BJ (cell line): ENCODE measurements around the gene SYT9. TPM values are rescaled to one million over a fixed set of nuclear protein-coding genes. Genes with fewer than 3 reads are reported as not detected.

Experiments used
- CTCF ChIA-PET: fragments of 350-600 bp; formaldehyde crosslinking; extraction: SDS; loops from one replicate; lab custom pipeline; 2021; ENCODE audit warnings: antibody characterized with exemption, inconsistent platforms; lab: Yijun Ruan, JAX
- POLR2A ChIA-PET: fragments of 300-600 bp; sonication (Branson Sonifier 250); formaldehyde crosslinking; extraction: SDS; loops from one replicate; lab custom pipeline; 2021; ENCODE audit warnings: antibody characterized with exemption; lab: Charles Lee
- DNase-seq: peaks from one replicate; pipeline ENCODE4 v3.0.0-alpha.2; 2011; ENCODE audit warnings: low read depth
- H3K27me3 ChIP-seq: 2 replicates; pipeline ENCODE4 v1.6.0; 2011; ENCODE audit warnings: low read length; ENCODE audit not compliant: control insufficient read depth, insufficient read depth
- H3K36me3 ChIP-seq: 2 replicates; pipeline ENCODE4 v1.5.1; 2011; ENCODE audit warnings: low read length; ENCODE audit not compliant: control insufficient read depth, insufficient read depth
- H3K4me3 ChIP-seq: 2 replicates; pipeline ENCODE4 v1.5.1; 2011; ENCODE audit warnings: low read depth, mild to moderate bottlenecking, control low read depth, low read length
- CTCF ChIP-seq: IDR thresholded peaks from 2 replicates; pipeline ENCODE4 v1.5.1; 2011; ENCODE audit warnings: low read depth, mild to moderate bottlenecking, control low read depth, inconsistent platforms, low read length, moderate library complexity; ENCODE audit not compliant: insufficient read depth
- polyA plus RNA-seq: library from polyadenylated mRNA; depleted of rRNA; stranded (reverse); fragments of >200 nt; gene quantifications from 2 replicates; pipeline ENCODE4 v1.2.3, GENCODE V29; 2011

The SYT9 gene
- polyA plus RNA-seq, 1 experiment: not detected

- CTCF ChIA-PET: interaction anchor here (0.8 to 1.0 kb wide), 2 partner anchors 37 to 92 kb away, joined by 3 to 5 read pairs; no protein-coding TSS in a partner anchor
- peaks cover 2% of the 10 kb centered on the region; the same call in 1 of the 2 replicates for H3K27me3 ChIP-seq
- POLR2A ChIA-PET: no interaction called here
- no peaks in the 10 kb centered on the region for H3K36me3 ChIP-seq
- no peak for TF ChIP-seq CTCF
- DNase-seq: no peak
- H3K4me3 ChIP-seq: no peak overlapping the region
These were observed 228.4 kb downstream of the SYT9 start for GRCh38 chr11:7480113-7480512.

DNA sequence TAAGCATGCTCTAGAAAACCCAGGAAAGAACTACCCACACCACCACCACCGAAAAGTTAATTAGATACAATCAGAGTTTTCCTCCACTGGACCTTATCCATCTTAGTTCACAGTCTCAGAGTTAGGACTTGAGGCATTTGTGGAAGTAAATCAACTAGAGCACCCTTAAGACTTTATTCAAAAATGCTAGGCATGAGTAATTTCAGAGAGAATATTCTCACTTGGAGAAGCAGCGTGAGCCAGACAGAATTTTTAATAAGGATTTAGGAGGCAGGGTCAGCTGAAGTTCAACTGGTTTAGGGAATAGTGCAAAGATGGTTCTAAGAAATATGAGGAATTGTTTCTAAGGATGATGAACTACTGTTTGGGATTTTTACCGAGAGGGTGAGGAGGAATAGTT is 232.4 kb downstream of the SYT9 start:
- ChIA-PET POLR2A (interaction anchor here (0.6 kb wide), 1 partner anchor 10 kb away, joined by 3 read pairs; no protein-coding TSS in a partner anchor), CTCF (no interaction called here)
- H3K27me3 ChIP-seq: peaks cover 2% of the 10 kb centered on the region; the same call in 1 of the 2 replicates
- no peak for TF ChIP-seq CTCF
- no peaks in the 10 kb centered on the region for H3K36me3 ChIP-seq
- DNase-seq: no peak
- H3K4me3 ChIP-seq: no peak overlapping the region

- CTCF ChIA-PET: interaction anchor here (1.5 to 2.0 kb wide), 2 partner anchors 12 to 29 kb away, joined by 4 read pairs; partner anchors contain the start of gene PPFIBP2
- no peak for DNase-seq
- Histone ChIP-seq H3K36me3 (no peaks in the 10 kb centered on the region), H3K4me3 (no peak overlapping the region), H3K27me3 (peaks cover 2% of the 10 kb centered on the region; the same call in 1 of the 2 replicates)
- no peak for TF ChIP-seq CTCF
- POLR2A ChIA-PET: interaction anchor here (0.6 kb wide), 1 partner anchor 10 kb away, joined by 3 read pairs; no protein-coding TSS in a partner anchor
These were observed 232.9 kb downstream of the SYT9 start for GRCh38 chr11:7484645-7485044.

DNA sequence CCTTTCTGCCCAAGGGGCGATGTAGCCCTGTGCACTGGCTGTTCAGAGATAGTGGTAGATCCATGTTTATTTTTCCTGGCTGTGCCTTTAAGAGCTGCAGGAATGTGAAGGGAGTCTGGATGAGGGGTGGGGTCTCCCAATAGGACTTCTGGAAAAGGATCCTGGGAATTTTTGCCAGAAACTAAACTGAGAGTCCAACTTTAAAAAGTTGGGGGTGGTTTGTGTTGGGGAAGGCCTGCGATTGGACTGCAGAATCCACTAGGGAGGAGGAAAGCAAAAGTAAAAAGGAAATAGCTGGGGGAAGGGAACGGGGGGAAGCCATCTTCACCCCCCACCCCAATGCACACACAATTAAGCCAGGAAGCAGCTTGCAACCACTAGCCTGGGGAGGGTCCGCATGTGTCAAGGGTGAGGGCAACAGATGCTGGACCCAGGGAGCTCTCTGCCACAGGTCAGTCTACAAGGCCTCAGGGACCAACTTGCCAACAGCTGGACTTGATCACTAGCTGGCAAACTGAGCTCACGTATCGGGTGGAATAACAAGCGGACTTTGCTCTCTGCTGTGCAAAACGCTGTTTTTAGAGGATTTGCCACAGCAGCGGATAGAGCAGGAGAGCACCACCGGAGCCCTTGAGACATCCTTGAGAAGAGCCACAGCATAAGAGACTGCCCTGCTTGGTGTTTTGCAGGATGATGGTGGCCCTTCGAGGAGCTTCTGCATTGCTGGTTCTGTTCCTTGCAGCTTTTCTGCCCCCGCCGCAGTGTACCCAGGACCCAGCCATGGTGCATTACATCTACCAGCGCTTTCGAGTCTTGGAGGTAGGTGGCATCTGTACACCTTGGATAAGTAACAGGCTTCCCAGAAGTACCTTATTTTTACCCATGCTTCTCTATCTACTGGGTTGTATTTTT is 233.7 kb downstream of the SYT9 start, which contains the start of gene OLFML1:
OLFML1 (plus strand) TSS at position 321 of the 912 bp plus-strand sequence; CDS start at position 691, 370 bp downstream.
- no peak within 1 kb of the TSS for H3K4me3 ChIP-seq
- peaks cover 2% of the 10 kb centered on the region; the same call in 1 of the 2 replicates for H3K27me3 ChIP-seq
- DNase-seq: no peak
- H3K36me3 ChIP-seq: no peaks in the 10 kb centered on the region
- TF ChIP-seq CTCF: no peak
- ChIA-PET POLR2A (no interaction called here), CTCF (interaction anchor here (0.6 to 2.0 kb wide), 5 partner anchors 12 to 86 kb away, joined by 3 to 4 read pairs (median 3); partner anchors contain the start of gene PPFIBP2)
